ENCODE data around the gene PA2G4.
"Not testable (repeated sequence)": the region's sequence is repeated elsewhere in the genome, so short reads cannot be mapped to it uniquely, and the experiment has no call there.

PA2G4 gene

DNA sequence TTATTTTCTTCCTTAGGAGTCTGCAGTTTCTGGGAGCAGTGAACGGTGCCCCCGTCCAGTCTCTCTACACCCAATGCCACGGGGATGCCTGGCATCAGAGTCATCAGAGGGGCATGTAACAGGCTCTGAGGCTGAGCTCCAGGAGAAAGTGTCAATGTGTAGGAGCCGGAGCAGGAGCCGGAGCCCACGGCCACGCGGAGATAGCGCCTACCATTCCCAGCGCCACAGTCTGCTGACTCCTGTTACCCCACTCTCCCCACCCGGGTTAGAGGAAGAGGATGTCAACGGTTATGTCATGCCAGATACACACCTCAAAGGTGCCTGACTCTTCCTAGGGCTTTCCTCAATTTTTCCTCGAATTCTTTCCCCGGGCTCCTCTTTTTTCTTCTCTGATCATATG is 3.3 kb upstream of the PA2G4 start:
- no peak for DNase-seq

DNA sequence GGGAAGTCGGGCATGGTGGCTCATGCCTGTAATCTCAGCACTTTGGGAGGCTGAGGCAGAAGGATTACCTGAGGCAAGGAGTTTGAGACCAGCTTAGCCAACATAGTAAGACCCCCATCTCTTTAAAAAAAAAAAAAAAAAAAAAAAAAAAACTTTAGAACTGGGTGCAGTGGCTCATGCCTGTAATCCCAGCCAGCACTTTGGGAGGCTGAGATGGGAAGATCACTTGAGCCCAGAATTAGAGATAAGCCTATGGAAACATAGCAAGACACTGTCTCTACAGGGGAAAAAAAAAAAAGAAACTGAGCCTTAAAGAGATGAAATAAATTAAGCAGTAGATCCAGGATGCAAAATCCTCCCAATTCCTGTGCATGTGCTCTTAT is 1.7 kb upstream of the PA2G4 start:
- no peak for DNase-seq

DNA sequence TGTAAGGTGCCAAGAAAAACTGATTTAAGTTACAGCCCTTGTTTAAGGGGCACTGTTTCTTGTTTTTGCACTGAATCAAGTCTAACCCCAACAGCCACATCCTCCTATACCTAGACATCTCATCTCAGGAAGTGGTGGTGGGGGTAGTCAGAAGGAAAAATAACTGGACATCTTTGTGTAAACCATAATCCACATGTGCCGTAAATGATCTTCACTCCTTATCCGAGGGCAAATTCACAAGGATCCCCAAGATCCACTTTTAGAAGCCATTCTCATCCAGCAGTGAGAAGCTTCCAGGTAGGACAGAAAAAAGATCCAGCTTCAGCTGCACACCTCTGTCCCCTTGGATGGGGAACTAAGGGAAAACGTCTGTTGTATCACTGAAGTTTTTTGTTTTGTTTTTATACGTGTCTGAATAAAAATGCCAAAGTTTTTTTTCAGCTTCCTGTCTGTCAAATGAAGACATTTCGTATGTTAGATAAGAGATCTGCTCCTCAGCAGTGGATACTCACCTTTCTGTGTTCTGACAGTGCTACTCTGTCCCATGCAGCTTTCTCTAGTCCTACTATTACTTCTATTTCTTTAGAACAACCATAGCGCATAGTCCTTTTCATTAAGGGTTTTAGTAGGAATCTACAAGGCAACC is 1.2 kb upstream of the PA2G4 start:
- DNase-seq, result no peak

- no peak for DNase-seq
Measured at GRCh38 chr12:56103823-56104108, 593 bp upstream of the PA2G4 start.

DNA sequence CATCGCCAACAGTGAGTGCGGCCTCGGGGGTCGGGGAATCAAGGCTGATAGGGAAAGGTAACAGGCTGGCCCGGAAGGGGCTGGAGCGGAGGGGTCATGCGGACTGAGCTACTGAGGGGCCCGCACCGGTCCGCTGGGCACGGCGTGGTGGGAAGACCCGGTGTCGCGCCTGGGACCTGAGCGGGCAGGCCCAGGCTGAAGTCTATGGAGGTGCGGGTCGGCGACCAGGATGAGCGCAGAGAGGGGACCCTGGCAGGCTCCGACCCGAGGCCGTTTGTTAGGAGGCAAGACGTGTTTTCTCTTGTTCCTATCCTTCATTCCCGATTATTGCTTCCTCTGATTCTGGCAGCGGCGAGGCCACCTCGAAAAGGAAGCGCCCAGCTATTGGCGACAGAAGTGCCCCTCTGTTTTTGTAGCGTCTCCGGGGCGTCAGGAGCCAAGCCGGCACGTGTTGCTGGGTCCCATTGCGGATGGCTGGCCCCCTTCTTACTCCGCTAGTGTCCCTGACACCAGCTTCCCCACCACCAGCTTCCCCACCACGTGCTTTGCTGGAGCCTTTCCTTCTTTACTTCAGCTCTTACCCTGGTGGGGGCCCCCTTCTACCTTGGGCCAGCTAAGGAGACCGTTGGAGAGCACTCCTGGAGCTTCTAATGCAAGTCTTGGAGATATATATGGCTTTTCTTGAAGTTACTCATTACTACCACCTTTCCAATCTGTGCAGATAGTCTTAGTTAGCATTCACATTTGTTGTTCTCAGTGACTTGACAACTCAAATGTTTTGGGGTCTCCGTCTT is 653 bp downstream of the PA2G4 start:
- DNase-seq, result no peak

- DNase-seq, result no peak
Measured at GRCh38 chr12:56105609-56105902, 1.2 kb downstream of the PA2G4 start.

DNA sequence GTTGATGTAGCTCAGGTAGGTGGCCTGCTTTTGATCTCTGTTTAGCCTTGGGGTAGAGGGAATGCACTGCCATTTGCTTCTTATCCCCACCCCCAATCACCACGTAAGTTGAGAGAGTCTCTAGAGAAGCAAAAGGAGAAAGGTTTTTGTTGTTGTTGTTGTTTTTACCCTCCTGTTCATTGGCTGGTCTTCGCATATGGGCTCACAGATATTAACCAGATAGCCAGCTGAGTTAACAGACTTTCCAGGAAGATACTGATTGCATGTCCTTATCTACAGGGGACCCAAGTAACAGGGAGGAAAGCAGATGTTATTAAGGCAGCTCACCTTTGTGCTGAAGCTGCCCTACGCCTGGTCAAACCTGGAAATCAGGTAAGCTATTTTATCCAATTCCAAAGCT is 2.9 kb downstream of the PA2G4 start:
- DNase-seq, result no peak

GRCh38 chr12:56110571-56110970 is 6.2 kb downstream of the PA2G4 start:
- no peak for DNase-seq

- no peak for DNase-seq
Measured at GRCh38 chr12:56114084-56114483, 9.7 kb downstream of the PA2G4 start.

GRCh38 chr12:56115329-56115728 is 11.0 kb downstream of the PA2G4 start:
- DNase-seq, result no peak

GRCh38 chr12:56116267-56117081 is 12.1 kb downstream of the PA2G4 start, which contains the start of gene RPL41:
TSS of gene RPL41 (plus strand) at chr12:56116633.
- DNase-seq, result peak; percentile 92

DNA sequence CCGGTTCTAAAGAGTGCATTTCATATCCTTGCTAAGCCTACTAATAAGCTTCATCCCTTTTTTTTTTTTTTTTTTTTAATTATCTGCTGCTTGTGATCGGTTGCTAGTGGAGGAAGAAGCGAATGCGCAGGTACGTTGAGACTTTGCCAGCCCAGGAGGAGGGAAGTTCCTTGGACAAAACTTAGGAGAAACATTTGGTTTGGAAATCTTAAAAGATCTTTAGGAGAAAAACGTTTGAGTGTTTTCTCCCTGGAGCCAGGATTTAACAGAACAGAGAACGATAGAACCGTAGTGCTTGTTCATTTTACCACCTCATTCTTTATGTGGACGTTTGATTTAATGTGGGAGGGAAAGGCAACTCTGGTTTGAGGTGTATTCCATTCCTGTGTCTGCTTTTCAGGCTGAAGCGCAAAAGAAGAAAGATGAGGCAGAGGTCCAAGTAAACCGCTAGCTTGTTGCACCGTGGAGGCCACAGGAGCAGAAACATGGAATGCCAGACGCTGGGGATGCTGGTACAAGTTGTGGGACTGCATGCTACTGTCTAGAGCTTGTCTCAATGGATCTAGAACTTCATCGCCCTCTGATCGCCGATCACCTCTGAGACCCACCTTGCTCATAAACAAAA is 12.8 kb downstream of the PA2G4 start:
- not testable (repeated sequence) for DNase-seq

GRCh38 chr12:56117778-56118687 is 13.7 kb downstream of the PA2G4 start, which contains the start of gene ZC3H10:
TSS of gene ZC3H10 (plus strand) at chr12:56118266. CDS start at chr12:56120563, 2,297 bp downstream.
- peak; percentile 97 for DNase-seq

GRCh38 chr12:56118688-56119357 is 14.5 kb downstream of the PA2G4 start:
- DNase-seq, result no peak

GRCh38 chr12:56119361-56119796 is 15.0 kb downstream of the PA2G4 start:
- DNase-seq, result peak; percentile 43

DNA sequence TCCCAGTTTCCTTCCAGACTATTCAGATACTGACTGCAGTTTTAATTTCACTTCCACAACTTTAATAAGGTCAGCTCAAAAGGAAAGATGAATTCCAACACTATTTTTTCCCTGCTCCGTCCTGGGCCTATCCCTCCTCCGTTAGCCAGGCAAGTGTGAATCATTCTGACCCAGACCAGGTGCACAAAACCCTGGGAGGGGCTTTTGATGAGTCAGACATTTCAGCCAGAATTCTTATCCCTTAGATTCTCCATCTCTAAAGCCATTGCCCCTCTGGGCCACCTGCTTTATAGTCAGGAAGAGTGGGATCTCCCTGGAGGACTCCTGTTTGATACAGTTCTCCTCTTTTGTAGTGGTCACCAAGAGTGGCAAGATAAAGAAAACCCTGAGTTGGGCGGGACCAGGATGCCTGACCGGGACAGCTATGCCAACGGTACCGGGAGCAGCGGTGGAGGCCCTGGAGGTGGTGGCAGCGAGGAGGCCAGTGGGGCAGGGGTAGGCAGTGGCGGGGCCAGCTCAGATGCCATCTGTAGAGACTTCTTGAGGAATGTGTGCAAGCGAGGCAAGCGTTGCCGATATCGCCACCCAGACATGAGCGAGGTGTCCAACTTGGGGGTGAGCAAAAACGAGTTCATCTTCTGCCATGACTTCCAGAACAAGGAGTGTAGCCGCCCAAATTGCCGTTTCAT is 15.9 kb downstream of the PA2G4 start:
- no peak for DNase-seq

- DNase-seq, result no peak
Measured at GRCh38 chr12:56121204-56121870, 17.0 kb downstream of the PA2G4 start.

GRCh38 chr12:56122637-56123036 is 18.3 kb downstream of the PA2G4 start:
- DNase-seq, result no peak

DNA sequence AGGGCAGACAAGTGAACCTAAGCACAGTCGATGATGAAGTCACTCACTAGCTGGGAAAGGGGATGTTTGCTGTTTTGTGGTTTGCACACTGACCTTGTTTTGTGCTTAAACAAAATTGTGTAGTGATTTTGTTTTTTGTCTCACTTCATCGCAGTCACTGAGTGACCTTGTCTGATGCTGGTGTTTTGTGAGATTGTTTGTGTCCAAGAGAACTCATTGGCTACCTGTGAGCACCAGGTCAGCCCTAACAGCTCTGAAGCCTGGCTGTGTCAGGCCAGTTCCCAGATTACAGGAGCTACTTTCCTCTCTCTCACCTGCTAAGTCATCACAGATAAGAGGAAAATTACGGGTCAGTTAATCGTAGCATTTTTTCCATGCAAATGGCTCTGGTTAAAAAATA is 19.8 kb downstream of the PA2G4 start:
- no peak for DNase-seq

DNA sequence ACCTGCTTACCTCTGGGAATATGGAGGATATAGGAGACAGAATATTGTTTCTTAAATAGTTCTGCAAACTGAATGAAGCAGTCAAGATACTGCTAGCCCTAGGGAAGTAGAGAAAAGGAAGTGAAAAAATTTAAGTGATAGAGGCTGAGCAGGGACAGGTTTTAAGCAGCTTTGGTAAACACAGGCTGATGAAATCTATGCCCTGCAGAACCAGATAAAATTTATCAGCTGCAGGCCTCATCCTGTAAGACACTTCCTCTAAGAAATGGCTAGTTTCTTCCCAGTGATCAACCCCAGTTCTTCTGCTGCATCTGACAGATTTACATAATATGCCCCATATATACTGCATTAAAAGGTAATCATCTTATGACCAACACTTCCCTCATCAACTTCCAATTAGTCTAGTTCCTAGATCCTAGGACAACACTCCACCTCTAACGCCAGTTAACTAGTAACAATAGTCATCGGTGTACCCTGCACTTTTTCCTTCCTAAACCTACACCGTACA is 22.4 kb downstream of the PA2G4 start:
- no peak for DNase-seq

All from effector CD4-positive, alpha-beta T cell (primary cell).